Measurements from ENCODE around the gene MUC12. TPM values are rescaled to one million over a fixed set of nuclear protein-coding genes. Genes with fewer than 3 reads are reported as not detected.
A peak's percentile ranks its signal among the peaks of the same experiment; 100 is the strongest.

MUC12 gene
- total RNA-seq, 1 experiment from 2014 or later, result 3.8 TPM

DNA sequence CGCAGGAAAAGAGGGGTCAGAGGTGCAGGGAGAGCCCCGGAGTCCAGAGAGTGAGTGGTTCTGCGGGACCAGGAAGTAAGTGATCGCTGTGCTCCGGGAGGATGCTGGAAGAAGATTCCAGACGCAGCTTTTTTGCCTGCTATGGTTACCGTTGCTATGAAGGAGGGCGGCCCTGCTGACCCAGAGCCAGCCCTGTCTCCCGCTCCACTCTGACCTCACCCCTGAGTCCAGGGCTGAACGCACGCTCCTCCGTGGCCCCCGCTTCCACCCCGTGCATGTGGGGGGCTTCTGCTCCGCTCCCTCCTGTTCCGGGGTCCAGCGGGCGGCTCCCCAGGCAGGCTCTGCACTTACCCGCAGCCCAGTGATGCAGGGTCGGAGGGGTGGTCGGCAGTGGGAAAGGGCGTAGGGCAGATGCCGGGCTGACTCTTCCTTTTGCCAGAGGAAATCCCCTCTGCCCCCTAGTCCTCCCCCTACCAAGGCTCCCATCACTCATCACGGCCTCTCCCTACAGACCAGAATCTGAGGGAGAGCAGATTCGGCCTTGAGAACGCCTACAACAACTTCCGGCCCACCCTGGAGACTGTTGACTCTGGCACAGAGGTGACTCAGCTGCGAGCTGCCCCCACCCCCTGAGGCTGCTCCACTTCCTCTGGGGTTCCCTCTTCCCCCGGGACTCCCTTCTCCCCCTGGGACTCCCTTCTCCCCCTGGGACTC lies 47.9 kb downstream of the MUC12 start:
- intact Hi-C loops (cut with micrococcal nuclease; ENCODE audit: unreplicated experiment), result no loop called here

GRCh38 chr7:101018271-101019167 lies 49.2 kb downstream of the MUC12 start:
- no peak overlapping the region for H3K27ac ChIP-seq

More for the DNA sequence above, 47.9 kb downstream of the MUC12 start:
- H3K27ac ChIP-seq, result no peak overlapping the region
- ChIA-PET CTCF (no interaction called here), POLR2A (ENCODE audit: unreplicated experiment) (interaction anchor here (0.6 kb wide), 1 partner anchor 303 kb away, joined by 6 read pairs; no protein-coding TSS in a partner anchor)
- H3K4me1 ChIP-seq (replicated peaks; ENCODE audit: insufficient read depth), result peaks cover 7% of the 10 kb centered on the region
- no peaks in the 10 kb centered on the region for H4K20me1 ChIP-seq (ENCODE audit: insufficient read depth)
- no peak overlapping the region for H2AFZ ChIP-seq
- H3K27me3 ChIP-seq (ENCODE audit: insufficient read depth, low read depth), result peaks cover 35% of the 10 kb centered on the region
- BruUV-seq (replicated peaks), result TSS peak; percentile 50
- H3K4me2 ChIP-seq, result peak overlapping the region; percentile 50
- TF ChIP-seq, protein P1, sequence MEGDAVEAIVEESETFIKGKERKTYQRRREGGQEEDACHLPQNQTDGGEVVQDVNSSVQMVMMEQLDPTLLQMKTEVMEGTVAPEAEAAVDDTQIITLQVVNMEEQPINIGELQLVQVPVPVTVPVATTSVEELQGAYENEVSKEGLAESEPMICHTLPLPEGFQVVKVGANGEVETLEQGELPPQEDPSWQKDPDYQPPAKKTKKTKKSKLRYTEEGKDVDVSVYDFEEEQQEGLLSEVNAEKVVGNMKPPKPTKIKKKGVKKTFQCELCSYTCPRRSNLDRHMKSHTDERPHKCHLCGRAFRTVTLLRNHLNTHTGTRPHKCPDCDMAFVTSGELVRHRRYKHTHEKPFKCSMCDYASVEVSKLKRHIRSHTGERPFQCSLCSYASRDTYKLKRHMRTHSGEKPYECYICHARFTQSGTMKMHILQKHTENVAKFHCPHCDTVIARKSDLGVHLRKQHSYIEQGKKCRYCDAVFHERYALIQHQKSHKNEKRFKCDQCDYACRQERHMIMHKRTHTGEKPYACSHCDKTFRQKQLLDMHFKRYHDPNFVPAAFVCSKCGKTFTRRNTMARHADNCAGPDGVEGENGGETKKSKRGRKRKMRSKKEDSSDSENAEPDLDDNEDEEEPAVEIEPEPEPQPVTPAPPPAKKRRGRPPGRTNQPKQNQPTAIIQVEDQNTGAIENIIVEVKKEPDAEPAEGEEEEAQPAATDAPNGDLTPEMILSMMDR (conservative IDR thresholded peaks at IDR 0.05), result no peak
- TF ChIP-seq EZH2 (IDR thresholded peaks at IDR 0.05; ENCODE audit: low read depth), result no peak
- H3K9me3 ChIP-seq (ENCODE audit: insufficient read depth, low read depth), result no peaks in the 10 kb centered on the region
- no peaks in the 10 kb centered on the region for H3K9me2 ChIP-seq (ENCODE audit: insufficient read depth)
- 0 out of 2 replicates have a peak overlapping the region, but pooled peaks have one; percentile 21 for H3K4me3 ChIP-seq
- no peaks in the 10 kb centered on the region for H3F3A ChIP-seq (ENCODE audit: insufficient read depth, low read depth)
- DNase-seq, result peak; percentile 58 to 79
- H3K79me2 ChIP-seq (ENCODE audit: low read depth), result no peaks in the 10 kb centered on the region
- no peaks in the 10 kb centered on the region for H3K36me3 ChIP-seq (ENCODE audit: low read depth)

GRCh38 chr7:101020444-101020843 lies 51.1 kb downstream of the MUC12 start:
- H3F3A ChIP-seq (ENCODE audit: insufficient read depth, low read depth), result no peaks in the 10 kb centered on the region
- ChIA-PET CTCF (interaction anchor here (1.0 kb wide), 1 partner anchor 46 kb away, joined by 3 read pairs; no protein-coding TSS in a partner anchor), POLR2A (ENCODE audit: unreplicated experiment) (interaction anchor here (0.6 kb wide), 2 partner anchors 334 to 435 kb away, joined by 3 read pairs; partner anchors contain the start of genes FBXO24 and LRCH4)
- no peaks in the 10 kb centered on the region for H3K9me3 ChIP-seq (ENCODE audit: insufficient read depth, low read depth)
- DNase-seq, result no peak
- H3K4me1 ChIP-seq (replicated peaks; ENCODE audit: insufficient read depth), result peaks cover 7% of the 10 kb centered on the region
- H3K27ac ChIP-seq, result no peak overlapping the region
- H4K20me1 ChIP-seq (ENCODE audit: insufficient read depth), result no peaks in the 10 kb centered on the region
- no peaks in the 10 kb centered on the region for H3K79me2 ChIP-seq (ENCODE audit: low read depth)
- H3K4me3 ChIP-seq, result no peak overlapping the region
- no peak overlapping the region for H3K4me2 ChIP-seq
- H3K27me3 ChIP-seq (ENCODE audit: insufficient read depth, low read depth), result 0 out of 2 replicates have a peak, but pooled peaks cover 14% of the 10 kb centered on the region
- no TSS peak for BruUV-seq (replicated peaks)
- intact Hi-C loops (cut with micrococcal nuclease; ENCODE audit: unreplicated experiment), result no loop called here
- TF ChIP-seq EZH2 (IDR thresholded peaks at IDR 0.05; ENCODE audit: low read depth), result no peak
- TF ChIP-seq, protein P1 (conservative IDR thresholded peaks at IDR 0.05), result no peak
- no peaks in the 10 kb centered on the region for H3K36me3 ChIP-seq (ENCODE audit: low read depth)
- H3K9me2 ChIP-seq (ENCODE audit: insufficient read depth), result no peaks in the 10 kb centered on the region
- H2AFZ ChIP-seq, result no peak overlapping the region

More at GRCh38 chr7:101018271-101019167, 49.2 kb downstream of the MUC12 start:
- Histone ChIP-seq H3K4me3 (no peak overlapping the region), H3K9me2 (ENCODE audit: insufficient read depth) (no peaks in the 10 kb centered on the region), H3K79me2 (ENCODE audit: low read depth) (no peaks in the 10 kb centered on the region), H3K27me3 (ENCODE audit: insufficient read depth, low read depth) (peaks cover 23% of the 10 kb centered on the region; the same call in 1 of the 2 replicates), H3K36me3 (ENCODE audit: low read depth) (no peaks in the 10 kb centered on the region), H3F3A (ENCODE audit: insufficient read depth, low read depth) (no peaks in the 10 kb centered on the region), H3K9me3 (ENCODE audit: insufficient read depth, low read depth) (no peaks in the 10 kb centered on the region), H2AFZ (no peak overlapping the region), H4K20me1 (ENCODE audit: insufficient read depth) (no peaks in the 10 kb centered on the region), H3K4me2 (no peak overlapping the region), H3K4me1 (replicated peaks; ENCODE audit: insufficient read depth) (peaks cover 7% of the 10 kb centered on the region)
- CTCF ChIA-PET, result no interaction called here
- intact Hi-C loops (cut with micrococcal nuclease; ENCODE audit: unreplicated experiment), result no loop called here
- POLR2A ChIA-PET (ENCODE audit: unreplicated experiment), result interaction anchor here (0.5 kb wide), 1 partner anchor 437 kb away, joined by 4 read pairs; no protein-coding TSS in a partner anchor
- TF ChIP-seq, protein P1 (conservative IDR thresholded peaks at IDR 0.05), result no peak
- TF ChIP-seq EZH2 (IDR thresholded peaks at IDR 0.05; ENCODE audit: low read depth), result no peak
- no peak for DNase-seq
- no TSS peak for BruUV-seq (replicated peaks)
